NCI-H187 (cell line): ENCODE data around the gene ENTR1.

ENCODE experiments used
- DNase-seq, 2 experiments: peaks; one replicate each; lab custom pipeline; 2025; lab: John Stamatoyannopoulos, UW

Gene ENTR1

GRCh38 chr9:136396219-136396515, 14.2 kb downstream of the ENTR1 start:
- DNase-seq, result no peak

- DNase-seq, result no peak
Measured at GRCh38 chr9:136395345-136396218, 14.8 kb downstream of the ENTR1 start.

GRCh38 chr9:136395020-136395340, 15.4 kb downstream of the ENTR1 start:
- no peak for DNase-seq

GRCh38 chr9:136394312-136395019, 15.9 kb downstream of the ENTR1 start:
- no peak for DNase-seq

- no peak for DNase-seq
Measured at GRCh38 chr9:136393531-136393930, 16.9 kb downstream of the ENTR1 start.

GRCh38 chr9:136392538-136393449, 17.6 kb downstream of the ENTR1 start:
- no peak for DNase-seq

GRCh38 chr9:136391737-136392537, 18.5 kb downstream of the ENTR1 start:
- DNase-seq, result no peak

GRCh38 chr9:136389396-136389795, 21.0 kb downstream of the ENTR1 start:
- no peak for DNase-seq

GRCh38 chr9:136387217-136387616, 23.2 kb downstream of the ENTR1 start:
- no peak for DNase-seq

GRCh38 chr9:136386018-136386417, 24.4 kb downstream of the ENTR1 start:
- no peak for DNase-seq

GRCh38 chr9:136385015-136385414, 25.4 kb downstream of the ENTR1 start:
- DNase-seq, result no peak

GRCh38 chr9:136383436-136383835, 27.0 kb downstream of the ENTR1 start:
- no peak for DNase-seq

GRCh38 chr9:136381966-136382513, 28.4 kb downstream of the ENTR1 start:
- DNase-seq, result no peak

- DNase-seq, result no peak
Measured at GRCh38 chr9:136381311-136381710, 29.1 kb downstream of the ENTR1 start.

GRCh38 chr9:136380381-136380780, 30.0 kb downstream of the ENTR1 start:
- DNase-seq, result no peak

GRCh38 chr9:136379891-136380290, 30.5 kb downstream of the ENTR1 start:
- DNase-seq, result no peak

GRCh38 chr9:136379401-136379800, 31.0 kb downstream of the ENTR1 start:
- DNase-seq, result no peak

- no peak for DNase-seq
Measured at GRCh38 chr9:136379003-136379287, 31.5 kb downstream of the ENTR1 start.

- no peak for DNase-seq
Measured at GRCh38 chr9:136378170-136379002, 32.0 kb downstream of the ENTR1 start.

- no peak for DNase-seq
Measured at GRCh38 chr9:136377341-136378169, 32.9 kb downstream of the ENTR1 start.
